GM19238 (cell line): Measurements from ENCODE around the gene COX7A2.

Experiments used
- DNase-seq: peaks from one replicate; pipeline ENCODE4 v3.0.0; 2011; ENCODE audit warnings: low spot score; ENCODE audit not compliant: insufficient read length

COX7A2 gene

DNA sequence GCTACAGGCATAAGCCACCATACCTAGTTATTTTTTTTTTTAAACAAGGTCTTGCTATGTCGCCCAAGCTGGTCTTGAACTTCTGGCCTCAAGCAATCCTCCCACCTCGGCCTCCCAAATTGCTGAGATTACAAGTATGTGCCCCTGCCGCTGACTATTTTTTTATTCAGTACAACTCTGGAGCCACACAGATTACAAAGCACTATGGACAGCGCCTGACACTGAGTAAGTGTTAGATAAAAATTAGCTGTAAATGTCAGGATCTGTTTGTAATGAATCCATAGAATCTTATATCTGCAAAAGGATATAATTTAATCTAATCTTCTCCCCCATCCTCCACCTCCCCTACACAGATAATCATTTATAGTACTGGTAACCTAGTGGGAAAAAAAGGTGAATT lies 22.5 kb downstream of the COX7A2 start:
- DNase-seq, result no peak

DNA sequence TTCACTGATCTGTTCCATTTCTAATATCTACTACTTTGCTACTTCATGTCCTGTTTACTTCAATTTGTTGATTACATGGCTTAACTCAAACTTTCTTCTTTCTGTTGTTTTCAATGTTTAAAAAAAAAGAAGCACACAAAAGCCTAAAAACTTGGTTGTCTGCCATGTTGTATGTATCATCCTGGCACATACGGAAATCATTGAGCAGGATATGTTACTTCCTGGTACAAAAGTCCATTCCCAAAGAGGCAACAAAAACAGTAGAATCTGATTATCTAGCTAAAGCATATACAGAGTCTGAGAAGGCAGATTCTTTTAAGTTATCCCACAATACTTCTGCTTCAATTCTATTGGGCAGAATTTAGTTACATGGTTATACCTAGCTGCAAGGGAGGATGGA lies 23.2 kb downstream of the COX7A2 start:
- DNase-seq, result no peak

DNA sequence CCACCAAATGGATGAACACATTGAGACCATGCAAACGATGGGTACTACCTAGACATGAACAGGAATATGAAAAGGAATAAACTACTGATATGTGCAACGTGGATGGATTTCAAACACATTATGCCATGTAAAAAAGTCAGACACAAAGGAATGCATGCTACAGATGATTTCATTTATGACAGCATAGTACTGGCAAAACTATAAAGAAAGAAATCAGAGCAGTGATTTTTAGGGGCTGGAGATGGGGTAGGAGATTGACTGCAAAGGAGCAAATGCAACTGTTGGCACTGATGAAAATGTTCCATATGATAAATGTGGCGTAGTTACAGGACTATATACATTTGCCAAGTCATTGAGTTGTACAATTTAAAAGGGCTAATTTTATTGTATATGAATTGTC lies 24.3 kb downstream of the COX7A2 start:
- no peak for DNase-seq

DNA sequence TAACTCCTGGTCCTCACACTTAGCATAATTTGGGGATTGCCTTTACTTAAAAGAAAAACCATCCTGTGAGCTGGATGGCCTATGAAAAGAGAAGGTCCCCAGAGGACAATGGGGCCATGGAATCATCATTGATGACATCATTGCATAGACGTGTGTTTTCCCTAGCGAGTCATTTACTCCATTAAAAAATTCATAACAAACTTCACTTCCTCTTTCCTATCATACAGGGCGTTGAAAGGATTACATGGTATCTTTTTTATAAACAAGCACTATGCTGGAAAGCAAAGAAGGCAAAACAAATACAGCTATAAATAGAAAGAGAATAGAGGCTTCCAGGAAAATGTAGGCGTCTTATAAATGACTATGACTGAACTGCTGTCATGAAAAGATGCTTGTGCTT lies 26.4 kb downstream of the COX7A2 start:
- DNase-seq, result no peak

DNA sequence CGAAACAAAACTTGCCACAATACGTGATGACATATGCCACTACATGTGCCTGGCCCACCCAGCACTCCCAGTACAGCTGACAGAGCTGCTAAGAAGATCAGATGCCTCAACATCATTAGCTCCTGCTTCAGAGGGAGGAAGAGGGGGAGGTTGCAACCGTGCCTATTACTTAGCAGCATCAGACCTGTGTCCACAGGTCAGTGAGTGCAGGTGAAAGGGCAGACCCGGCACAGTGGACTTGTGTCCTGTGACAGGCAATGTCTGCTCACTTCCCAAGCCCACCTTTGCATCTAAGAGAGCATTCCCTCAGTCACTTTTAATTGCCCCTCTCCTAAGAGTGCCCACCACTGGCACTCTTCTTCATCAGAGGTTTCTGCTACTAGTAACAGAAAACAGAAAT lies 28.3 kb downstream of the COX7A2 start:
- no peak for DNase-seq

DNA sequence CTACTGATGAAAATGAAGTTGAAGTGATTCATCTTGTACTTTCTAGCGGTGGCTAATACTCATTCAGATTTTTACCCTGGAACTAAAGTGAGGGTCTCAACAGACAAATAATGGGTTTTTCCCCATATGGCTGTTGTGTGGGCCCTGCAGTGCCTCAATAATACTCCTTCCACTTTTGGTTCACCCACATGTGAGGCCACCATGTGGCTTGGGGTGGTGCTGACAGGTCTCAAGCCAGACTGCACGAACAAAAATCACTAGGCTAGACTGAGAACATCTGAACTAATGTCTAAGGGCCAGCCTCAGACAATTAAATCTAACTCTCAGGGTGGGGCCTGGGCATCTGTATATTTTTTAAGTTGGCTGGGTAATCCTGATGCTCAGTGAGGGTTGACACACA lies 29.9 kb downstream of the COX7A2 start:
- DNase-seq, result no peak

DNA sequence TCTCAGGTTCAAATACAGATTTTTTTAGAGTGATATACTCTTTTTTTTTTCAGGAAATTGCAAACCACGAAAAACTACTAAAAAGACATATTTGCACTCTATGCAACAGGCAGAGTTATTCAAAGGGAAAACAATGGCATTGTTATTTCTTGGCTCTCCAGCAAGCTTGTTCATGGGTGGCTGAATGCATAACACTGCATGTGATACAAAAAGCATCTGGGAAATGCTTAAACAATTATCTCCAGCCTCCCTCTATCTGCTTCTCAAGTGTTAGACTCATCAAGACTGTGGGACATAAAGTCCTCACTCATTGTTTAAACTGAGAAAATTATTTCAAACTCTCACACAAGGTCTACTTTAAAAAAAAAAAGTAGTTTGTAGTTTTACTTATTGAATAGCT lies 30.5 kb downstream of the COX7A2 start:
- DNase-seq, result no peak

DNA sequence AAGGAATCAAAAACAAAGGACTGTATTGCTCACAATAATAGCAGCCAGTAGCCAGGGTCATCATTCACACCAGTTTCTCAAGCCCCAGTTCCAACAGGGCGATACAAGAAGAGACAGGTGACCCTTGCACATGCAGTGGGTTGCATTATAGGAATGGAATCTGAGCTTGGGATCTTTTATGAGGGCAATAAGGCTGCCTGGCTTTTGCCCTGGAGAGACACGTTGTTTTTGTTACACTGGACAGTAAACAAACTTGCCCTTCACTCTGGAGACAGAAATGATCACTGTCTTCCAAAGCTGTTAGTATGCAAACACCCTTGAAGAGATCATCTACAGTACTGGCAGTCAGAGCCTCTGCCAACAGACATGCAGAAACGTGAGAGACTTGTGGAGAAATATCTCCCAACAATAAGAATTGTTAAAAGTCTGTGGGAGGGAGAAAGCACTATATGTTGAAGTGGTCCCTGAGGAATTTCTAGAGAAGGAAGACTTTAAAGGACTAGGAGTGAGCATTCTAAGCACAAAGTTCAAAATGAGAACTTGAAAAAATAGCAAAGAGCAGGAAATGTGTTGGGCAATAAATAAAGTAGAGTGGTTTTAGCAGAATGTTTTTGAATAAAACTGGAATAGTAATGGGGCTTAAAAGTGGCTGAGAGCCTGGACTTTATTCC lies 31.5 kb downstream of the COX7A2 start:
- DNase-seq, result no peak

DNA sequence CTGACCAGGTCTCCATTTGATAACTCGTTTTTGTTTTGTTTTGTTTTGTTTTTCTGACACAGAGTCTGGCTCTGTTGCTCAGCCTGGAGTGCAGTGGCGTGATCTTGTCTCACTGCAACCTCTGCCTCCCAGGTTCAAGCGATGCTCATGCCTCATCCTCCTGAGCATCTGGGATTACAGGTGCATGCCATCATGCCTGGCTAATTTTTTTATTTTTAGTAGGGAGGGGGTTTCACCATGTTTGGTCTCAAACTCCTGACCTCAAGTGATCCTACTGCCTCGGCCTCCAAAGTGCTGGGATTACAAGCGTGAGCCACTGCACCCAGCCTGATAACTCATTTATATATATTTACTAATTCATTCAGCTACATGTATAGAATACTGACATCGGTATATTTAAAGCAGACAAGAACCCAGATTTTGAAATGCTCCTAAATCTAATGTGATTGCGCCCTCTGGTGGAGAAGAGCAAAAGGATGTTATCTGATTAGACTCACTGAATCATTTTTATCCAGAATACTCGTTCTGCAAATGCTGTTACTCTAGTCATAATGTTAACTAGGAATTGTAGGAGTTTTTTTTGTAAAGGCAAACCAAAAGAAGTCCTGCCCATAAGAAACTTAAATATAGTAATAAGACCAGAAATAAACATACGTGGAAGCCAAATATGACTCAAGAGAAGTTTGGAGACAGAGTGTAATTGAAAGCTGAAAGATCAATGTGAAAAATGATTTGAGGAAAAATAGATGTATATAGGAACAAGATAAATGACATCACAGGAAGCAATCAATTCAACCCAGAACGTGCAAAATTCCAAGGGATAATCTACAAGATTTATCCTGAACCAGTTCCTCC lies 32.5 kb downstream of the COX7A2 start:
- no peak for DNase-seq

DNA sequence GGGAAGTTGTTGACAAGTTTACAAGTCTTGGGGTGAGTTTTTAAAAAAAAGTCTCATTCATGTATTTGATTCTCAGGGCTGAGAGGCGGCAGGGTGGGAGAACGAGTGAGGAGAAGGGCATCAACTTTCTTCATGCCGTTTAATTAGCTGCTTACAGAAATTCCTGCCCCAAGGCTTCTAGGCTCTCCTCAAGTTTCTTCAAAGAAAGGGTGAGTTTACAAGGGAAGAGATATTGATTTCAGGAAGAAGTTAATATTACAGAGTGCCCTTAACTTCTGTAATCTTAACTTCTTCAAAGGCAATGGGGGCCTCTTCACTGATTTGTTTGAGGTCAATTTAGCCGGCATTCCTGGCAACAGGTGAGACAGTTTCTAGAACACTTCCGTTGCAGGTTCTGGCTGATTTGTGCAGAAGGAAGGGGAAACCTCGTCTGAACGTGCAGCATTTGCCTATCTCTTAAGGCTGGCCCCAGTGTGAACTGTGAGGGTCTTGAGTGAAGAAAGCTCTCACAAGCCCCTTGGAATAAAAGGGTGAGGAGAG lies 34.3 kb downstream of the COX7A2 start:
- DNase-seq, result no peak

DNA sequence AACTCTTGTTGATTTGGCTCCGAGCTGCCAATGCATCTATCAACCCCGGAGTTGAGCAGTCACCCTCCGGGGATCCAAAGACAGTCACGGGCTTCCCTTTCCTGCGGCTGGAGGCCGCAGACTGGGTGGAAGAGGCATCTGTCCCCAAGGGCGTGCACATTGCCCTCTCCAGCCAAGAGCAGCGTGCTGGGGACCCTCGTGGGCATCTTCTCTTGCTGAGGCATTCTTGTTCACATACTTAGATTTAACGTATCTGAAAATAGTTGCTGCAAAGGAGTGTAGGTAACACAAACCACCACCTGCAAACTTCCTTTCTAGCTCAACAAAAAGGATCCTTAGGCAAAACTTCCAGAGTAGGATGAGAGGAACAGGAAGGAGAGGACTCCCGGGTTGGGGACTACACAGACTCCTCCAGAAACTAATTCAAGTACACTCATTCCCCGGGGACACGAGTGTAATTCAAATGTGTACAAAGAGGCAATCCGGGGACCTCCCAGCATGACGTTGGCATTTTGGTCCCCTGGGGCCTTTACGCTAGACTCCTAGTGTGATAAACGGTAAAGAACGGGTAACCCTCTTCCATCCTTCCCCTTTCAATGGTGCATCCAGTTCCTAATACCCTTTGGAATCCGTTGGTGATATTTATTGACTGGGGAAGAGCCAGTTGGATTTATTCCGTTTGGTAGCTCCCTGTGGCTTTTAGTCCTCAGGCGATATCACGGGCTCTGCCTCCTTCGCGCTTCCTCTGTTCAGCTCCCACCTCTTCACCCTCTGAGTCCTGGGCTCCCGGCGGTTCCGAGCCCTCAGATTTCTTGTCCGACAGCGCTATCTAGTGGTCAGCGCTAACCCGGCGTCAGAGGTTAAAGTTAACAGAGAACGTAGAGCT lies 35.1 kb downstream of the COX7A2 start:
- peak; percentile 50 for DNase-seq

DNA sequence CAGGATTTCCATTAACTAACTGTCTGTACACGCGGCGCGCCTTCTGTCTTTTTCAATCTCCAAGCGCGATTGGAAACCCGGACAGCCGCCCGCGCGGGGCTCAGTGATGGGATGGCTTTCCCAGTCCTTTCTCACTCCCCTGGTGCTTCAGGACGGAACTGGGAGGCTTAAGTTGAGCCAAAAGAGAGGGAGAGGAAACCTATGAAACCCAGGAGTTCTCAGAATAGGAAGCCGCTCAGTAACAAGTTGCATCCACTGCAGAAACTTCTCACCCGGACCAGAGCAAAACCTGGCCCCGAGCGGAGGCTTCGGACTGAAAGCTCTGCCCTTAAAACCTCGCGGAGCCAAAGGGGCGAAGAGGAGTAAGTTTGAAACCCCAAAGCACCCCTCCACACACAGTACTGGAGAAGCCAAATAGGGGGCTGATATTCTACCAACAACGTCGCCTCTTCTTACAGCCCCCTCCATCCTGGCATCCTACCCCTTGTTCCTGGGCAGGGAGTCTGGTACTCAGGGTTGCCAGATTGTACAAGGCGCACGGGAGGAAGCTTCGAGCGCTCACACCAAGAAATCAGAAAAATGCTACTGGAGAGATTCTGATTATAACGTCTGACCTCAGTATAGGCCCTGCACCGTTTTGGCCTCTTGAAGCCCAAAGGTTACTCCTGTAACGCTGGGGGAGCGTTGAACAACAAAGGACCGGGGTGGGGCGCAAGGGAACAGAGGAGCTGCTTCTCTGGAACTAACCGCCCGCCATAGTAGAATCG lies 36.8 kb downstream of the COX7A2 start:
- no peak for DNase-seq

DNA sequence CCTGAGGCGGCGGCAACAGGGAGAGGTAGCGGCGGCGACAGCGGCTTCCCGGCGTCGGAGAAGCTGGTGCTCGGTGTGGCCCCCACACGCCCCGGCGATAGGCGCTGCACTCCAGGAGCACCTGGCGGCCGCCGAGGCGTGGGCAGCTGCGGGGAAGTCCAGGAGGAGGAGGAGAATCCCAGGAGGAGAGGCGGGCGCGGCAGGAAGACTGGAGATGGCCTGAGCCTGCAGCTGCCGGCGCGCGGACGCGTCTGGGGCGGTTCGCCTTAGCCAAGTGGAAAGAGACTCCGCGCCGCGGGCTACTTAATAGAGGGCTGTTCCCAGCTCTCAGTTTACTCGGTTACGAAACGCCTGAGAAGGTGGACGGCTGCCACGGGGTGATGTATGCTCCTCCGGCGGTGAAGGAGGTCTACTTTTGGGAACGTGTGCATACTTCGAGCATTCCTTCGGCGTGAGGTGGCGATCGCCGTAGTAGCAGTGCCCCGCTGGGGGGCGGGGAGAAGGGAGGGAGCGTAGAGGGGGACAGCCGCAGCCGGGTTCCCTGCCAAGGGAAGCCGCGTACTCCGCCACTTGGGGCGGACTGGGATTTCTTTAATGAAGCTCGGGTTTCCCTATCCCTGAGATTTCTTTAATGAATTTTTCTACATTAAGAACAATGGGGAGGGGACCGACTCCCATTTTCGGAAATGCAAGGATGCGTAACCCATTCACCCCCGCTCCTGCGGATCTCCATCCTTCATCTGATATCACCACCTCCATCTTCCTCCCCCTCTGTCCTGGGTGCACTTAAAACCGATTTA lies 37.6 kb downstream of the COX7A2 start, which contains the start of gene COL12A1:
TSS of gene COL12A1 (minus strand) at position 278 of the 800 bp plus-strand sequence. CDS start 3,261 bp downstream, outside the sequence.
- peak; percentile 6 for DNase-seq

DNA sequence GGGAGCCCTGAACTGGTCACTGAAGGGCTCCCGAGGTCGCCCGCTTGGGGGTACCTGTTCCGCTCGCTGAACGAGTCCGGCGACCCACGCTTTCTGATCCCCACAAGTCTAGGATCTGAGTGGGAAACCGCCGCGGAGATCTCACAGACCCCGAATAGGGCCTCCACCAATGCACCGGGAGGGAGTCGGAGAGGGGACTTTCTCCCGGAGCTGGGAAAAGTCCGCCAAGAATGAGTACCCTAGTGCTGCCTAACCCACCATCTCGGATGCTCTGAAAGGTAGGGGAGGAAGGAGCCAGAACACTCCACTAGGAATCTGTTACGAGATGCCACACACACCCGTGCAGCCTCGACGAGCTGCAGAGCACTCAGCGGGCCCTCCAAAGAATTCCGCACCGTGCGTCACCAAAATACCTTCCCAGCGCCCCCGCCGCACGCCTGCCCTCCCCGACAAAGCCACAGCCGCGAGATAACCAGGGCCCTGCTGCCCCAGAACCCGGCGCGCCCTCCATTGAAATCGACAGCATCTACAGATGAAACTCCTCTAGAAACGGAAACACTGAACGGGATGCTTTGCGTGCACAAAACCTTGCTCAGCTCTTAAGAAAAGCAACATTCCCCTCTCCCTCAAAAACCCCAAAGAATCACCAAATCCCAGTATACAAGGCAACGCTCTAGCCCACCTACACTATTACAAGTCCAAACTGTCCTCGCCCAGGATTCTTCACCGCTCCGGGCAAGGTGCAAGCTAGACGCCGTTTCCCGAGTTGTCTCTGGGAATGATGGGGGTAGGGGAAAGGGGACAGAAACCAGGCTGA lies 38.4 kb downstream of the COX7A2 start:
- DNase-seq, result no peak

DNA sequence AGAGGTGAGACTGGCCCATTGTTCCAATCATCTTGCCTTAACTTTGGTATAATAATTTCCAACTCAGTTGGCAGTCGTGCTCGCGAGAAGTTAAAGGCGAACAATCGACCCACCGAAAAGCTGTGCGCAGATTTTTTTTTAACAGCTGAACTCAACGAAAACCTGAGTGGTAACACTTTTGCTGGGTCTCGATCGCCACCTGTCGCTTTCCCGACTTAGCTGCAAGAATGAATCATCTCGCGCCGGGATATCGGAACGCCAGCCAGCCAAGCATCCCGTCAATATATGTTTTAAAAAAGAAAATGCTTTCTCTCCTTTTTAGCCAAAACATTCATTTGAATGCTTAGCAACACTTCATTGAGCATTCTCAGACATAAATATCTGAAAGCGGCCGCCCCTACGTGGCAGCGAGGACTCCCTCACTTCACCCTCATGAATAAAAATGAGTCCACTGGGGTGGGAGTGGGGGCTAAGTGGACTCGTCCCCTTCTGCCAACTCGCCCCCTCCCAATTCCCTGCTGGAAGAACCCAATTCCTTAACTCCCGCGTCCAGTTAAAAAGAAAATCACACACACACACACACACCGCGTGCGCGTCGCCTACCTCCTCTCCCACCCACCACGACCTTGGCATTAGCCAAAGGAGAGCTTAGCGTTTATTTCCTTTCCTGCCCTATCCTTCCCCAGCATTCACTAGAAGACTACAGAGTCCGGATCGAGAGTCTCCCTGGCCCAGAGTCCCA lies 39.2 kb downstream of the COX7A2 start:
- DNase-seq, result peak; percentile 16

DNA sequence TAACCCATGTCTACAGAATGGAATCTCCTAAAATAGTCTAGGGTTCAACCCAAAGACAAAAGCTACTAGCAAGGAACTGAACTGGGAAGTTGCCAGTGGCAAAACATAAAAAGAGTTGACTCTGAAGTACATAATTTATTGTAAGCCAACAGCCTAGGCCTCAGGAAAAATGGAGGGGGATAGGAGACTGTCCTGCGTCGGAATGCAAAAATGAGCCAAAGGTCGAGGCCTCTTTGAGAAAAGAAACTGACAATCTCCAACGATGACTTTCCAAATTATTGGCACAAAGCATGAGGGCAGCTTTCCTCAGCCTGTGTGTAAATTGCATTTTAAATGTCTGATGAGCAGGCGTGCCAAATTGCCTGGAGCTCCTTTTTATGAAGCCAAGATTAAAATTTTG lies 39.9 kb downstream of the COX7A2 start:
- DNase-seq, result no peak

DNA sequence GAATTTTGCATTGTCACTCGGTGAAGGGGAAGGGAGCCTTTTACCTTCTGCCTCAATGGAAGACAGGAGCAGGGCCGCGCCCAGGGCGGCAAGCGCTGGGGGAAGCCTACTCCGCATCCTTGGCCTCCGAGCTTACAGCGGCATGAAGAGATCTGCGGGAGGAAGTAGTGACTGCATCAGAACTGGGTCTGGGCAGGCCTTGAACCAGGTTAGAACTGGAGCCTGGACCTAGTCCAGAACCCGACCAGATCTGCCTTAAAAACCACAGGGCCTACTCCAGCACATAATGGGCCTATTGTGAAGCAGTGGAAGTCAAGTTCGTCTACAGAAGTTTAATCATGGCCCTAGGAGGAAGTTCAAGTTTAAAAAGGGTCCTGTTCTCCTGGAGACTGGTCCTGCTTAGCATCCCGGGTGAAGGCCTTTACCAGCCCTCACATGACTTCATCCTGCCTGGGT lies 40.9 kb downstream of the COX7A2 start:
- no peak for DNase-seq
